Kidney epithelial cell (primary cell): ENCODE results near the gene THADA. TPM values are rescaled to one million over a fixed set of nuclear protein-coding genes. Genes with fewer than 3 reads are reported as not detected.

ENCODE experiments used
- DNase-seq: peaks from one replicate; pipeline ENCODE4 v3.0.0-alpha.2; 2010; ENCODE audit warnings: low read depth
- H3K27me3 ChIP-seq: 2 replicates; pipeline ENCODE4 v1.6.0; 2011; ENCODE audit warnings: low read length; ENCODE audit not compliant: control insufficient read depth, insufficient read depth
- H3K36me3 ChIP-seq: 2 replicates; pipeline ENCODE4 v1.5.1; 2011; ENCODE audit warnings: low read length; ENCODE audit not compliant: control insufficient read depth, insufficient read depth
- H3K4me3 ChIP-seq: 2 replicates; pipeline ENCODE4 v1.5.1; 2011; ENCODE audit warnings: low read depth, mild to moderate bottlenecking, control low read depth, low read length
- CTCF ChIP-seq: IDR thresholded peaks from 2 replicates; pipeline ENCODE4 v1.5.1; 2011; ENCODE audit warnings: mild to moderate bottlenecking, moderate library complexity, low read length, control low read depth, inconsistent platforms; ENCODE audit not compliant: insufficient read depth, poor library complexity, severe bottlenecking
- total RNA-seq: library from RNA; depleted of rRNA; stranded (reverse); fragments of >200 nt; gene quantifications from 2 replicates; pipeline ENCODE4 v1.2.3, GENCODE V29; 2015

THADA gene
- total RNA-seq, 1 donor from 2014 or later, result 21.5 TPM

DNA sequence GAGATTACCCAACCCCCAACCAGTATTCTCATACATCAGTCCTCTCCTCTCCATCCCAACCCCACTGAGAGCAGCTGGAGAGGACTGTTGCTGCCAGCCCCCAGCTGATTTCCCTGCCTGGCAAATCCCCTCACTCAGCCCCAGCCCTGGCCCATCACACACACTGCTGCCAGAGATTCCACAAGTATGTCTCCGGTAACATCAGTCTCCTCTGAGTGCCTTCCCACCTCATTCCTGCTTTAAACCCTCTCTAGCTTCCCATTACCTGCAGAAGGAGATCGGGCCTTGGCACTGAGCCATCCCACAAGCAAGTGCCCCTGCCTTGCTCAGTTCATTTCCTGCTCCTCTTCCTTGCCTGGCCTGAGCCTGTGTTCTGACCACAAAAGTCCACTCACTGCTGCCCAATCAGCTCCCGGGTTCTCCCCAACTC lies 318.9 kb downstream of the THADA start:
- DNase-seq, result no peak
- Histone ChIP-seq H3K27me3 (no peaks in the 10 kb centered on the region), H3K36me3 (no peaks in the 10 kb centered on the region), H3K4me3 (no peak overlapping the region)
- no peak for TF ChIP-seq CTCF

DNA sequence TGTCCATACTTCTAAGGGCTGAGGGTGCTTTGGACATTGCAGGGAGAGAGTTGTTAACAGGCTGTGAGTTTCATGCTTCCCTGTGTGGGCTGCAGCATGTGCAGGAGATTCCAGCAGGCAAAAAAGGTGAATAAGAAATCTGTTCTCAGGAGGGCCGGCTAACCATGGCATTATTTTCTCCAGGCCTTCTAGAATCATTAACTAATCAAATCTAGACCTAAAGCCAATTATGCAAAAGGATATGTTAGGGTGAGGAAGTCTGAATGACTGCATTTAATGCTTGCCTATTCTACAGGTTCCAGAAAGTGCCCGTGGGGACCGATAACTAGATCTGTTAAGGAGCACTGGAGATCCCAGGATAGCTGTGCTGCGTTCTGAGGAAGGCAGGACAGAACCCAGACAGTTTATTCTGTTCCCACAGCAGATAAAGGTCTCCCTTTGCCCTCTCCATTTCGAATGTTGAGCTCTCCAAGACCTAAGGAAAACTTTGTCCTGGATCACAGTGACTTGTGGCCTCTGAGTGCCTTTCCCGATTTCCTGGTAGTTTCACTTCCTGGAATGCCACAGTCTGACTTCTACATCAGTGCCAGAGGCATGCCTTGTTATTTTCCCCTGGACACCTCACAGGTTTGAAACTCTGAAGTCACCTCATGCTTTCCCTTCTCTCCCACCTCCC lies 319.4 kb downstream of the THADA start:
- H3K36me3 ChIP-seq, result no peaks in the 10 kb centered on the region
- no peak overlapping the region for H3K4me3 ChIP-seq
- DNase-seq, result no peak
- no peaks in the 10 kb centered on the region for H3K27me3 ChIP-seq
- TF ChIP-seq CTCF, result no peak

DNA sequence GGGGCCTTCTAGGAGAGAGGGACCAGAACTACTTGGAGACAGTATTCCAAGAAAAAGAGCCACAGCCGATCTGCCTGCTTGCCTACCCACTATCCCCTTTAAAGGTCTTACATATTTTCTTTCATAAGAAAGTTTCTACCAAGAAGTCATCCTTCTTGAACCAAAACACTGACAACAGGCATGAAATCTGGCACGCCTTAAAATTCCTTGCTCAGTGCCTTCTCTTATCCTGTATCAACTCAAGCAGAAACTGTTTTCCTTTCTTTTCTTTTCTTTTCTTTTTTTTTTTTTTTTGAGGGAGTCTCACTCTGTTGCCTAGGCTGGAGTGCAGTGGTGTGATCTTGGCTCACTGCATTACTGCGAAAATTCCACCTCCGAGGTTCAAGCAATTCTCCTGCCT lies 321.1 kb downstream of the THADA start:
- no peak overlapping the region for H3K4me3 ChIP-seq
- no peaks in the 10 kb centered on the region for H3K27me3 ChIP-seq
- no peak for DNase-seq
- TF ChIP-seq CTCF, result no peak
- no peaks in the 10 kb centered on the region for H3K36me3 ChIP-seq

DNA sequence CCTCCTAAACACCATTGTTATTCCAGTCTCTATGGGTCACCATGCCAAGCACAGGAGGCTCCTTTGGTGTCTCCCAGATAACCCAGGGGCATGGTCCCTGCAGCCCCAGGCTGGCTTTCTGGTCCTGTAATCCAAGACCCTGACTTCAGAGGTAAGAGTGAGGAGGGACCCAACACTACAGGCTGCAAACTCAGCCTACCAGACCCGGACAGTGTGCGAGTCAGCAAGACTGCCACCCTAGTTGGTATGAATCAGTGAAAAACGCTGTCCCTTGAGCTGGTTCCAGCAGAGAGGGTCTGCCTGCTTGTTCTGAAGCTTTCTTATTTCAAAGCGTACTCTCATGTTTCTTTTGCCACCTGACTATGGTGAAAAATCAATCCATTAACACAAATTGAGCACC lies 321.8 kb downstream of the THADA start:
- Histone ChIP-seq H3K36me3 (no peaks in the 10 kb centered on the region), H3K27me3 (no peaks in the 10 kb centered on the region), H3K4me3 (no peak overlapping the region)
- TF ChIP-seq CTCF, result no peak
- no peak for DNase-seq

DNA sequence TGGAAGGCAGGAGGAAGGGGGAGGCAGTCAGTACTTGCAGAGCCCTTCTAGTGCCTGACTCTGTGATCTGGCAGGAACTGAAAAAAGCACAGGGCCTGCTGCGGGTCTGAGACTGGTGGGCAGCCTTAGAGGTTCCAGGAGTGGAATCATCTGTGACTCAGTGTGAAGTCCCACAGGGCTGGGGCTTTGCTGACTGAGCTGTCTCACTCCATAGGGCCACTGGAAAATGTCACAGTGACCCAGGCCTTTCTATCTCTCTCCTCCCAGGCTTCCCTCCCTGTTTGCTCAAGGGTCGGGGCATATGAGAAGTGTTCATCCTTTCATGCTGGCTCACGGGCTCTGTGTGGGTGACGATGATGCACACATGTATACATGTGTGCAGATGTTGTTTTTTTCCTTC lies 322.3 kb downstream of the THADA start:
- no peak overlapping the region for H3K4me3 ChIP-seq
- no peak for TF ChIP-seq CTCF
- H3K27me3 ChIP-seq, result no peaks in the 10 kb centered on the region
- DNase-seq, result no peak
- no peaks in the 10 kb centered on the region for H3K36me3 ChIP-seq
